Neural progenitor cell (in vitro differentiated cells): Measurements from ENCODE around the gene LHX6.
A peak's percentile ranks its signal among the peaks of the same experiment; 100 is the strongest.

ENCODE experiments used
- EZH2 ChIP-seq: fragments of 200-600 bp; sonication (generic); IDR thresholded peaks from 2 replicates; pipeline ENCODE4 v1.6.1; 2017; ENCODE audit warnings: antibody characterized with exemption, mild to moderate bottlenecking, moderate library complexity
- EZH2phosphoT487 ChIP-seq: fragments of 200-600 bp; sonication (generic); IDR thresholded peaks from 2 replicates; pipeline ENCODE4 v1.6.1; 2017; ENCODE audit warnings: antibody characterized with exemption

- peak; percentile 95 for TF ChIP-seq EZH2
- TF ChIP-seq EZH2phosphoT487, result peak; percentile 99
Observed at GRCh38 chr9:122218935-122219855, 9.6 kb downstream of the LHX6 start.
